Spinal cord (tissue), 10 donors: ENCODE data around the gene SP1. TPM values are rescaled to one million over a fixed set of nuclear protein-coding genes. Genes with fewer than 3 reads are reported as not detected.
"Not testable (repeated sequence)": the region's sequence is repeated elsewhere in the genome, so short reads cannot be mapped to it uniquely, and the experiment has no call there.

ENCODE experiments used
- DNase-seq, 6 donors: peaks; one replicate each; pipeline versions ENCODE4 v3.0.0 to v3.0.0-alpha.2; 2013 to 2015; ENCODE audit warnings: low spot score in 6 of 6, low read depth in 4 of 6
- H3K27ac ChIP-seq: one replicate; pipeline ENCODE4 v1.5.1; 2013; ENCODE audit warnings: low read depth, low read length, control low read depth
- H3K27me3 ChIP-seq: one replicate; pipeline ENCODE4 v1.6.1; 2013; ENCODE audit warnings: low read length; ENCODE audit not compliant: control insufficient read depth, insufficient read depth
- H3K36me3 ChIP-seq: one replicate; pipeline ENCODE4 v1.6.1; 2013; ENCODE audit warnings: low read length; ENCODE audit not compliant: control insufficient read depth, insufficient read depth
- H3K4me1 ChIP-seq: one replicate; pipeline ENCODE4 v1.6.1; 2013; ENCODE audit warnings: low read length; ENCODE audit not compliant: control insufficient read depth, insufficient read depth
- H3K4me3 ChIP-seq: one replicate; pipeline ENCODE4 v1.5.1; 2013; ENCODE audit warnings: low read depth, low read length, control low read depth
- H3K9me3 ChIP-seq: one replicate; pipeline ENCODE4 v1.6.1; 2013; ENCODE audit warnings: low read length; ENCODE audit not compliant: control insufficient read depth, insufficient read depth
- WGBS: methylation state at CpG from one replicate; pipeline ENCODE4 v1.1.5; 2013; ENCODE audit warnings: missing lambda C conversion rate; ENCODE audit not compliant: insufficient coverage; 5-methylcytosine and 5-hydroxymethylcytosine counted together
- polyA plus RNA-seq, 2 donors: library from polyadenylated mRNA; unstranded; fragments of 120-200 nt; gene quantifications; one replicate each; pipeline ENCODE4 v1.2.1, GENCODE V29; 2013; ENCODE audit not compliant: insufficient read length in 2 of 2
- total RNA-seq, 2 donors: library from RNA; depleted of rRNA in 1 of 2; stranded (reverse); fragments of 120-200 nt in 1 of 2; fragments of >200 nt in 1 of 2; gene quantifications; one replicate each; pipeline versions ENCODE4 v1.2.3 to v1.2.4, GENCODE V29; 2013 to 2014
- donor health status: healthy.

SP1 gene
- total and polyA plus RNA-seq, 4 donors: 31.3 to 55.2 (median 35.3) TPM

GRCh38 chr12:53431187-53431586 lies 51.2 kb downstream of the SP1 start:
- WGBS: 83% methylated on average over 6 of the region's 7 CpGs
- Histone ChIP-seq H3K27me3 (no peaks in the 10 kb centered on the region), H3K27ac (no peak overlapping the region), H3K4me1 (no peaks in the 10 kb centered on the region), H3K4me3 (no peak overlapping the region), H3K9me3 (no peaks in the 10 kb centered on the region), H3K36me3 (no peaks in the 10 kb centered on the region)
- no peak for DNase-seq

GRCh38 chr12:53435326-53435725 lies 55.4 kb downstream of the SP1 start:
- not testable (repeated sequence) for H3K4me1 ChIP-seq, H3K9me3 ChIP-seq, H3K4me3 ChIP-seq, H3K27me3 ChIP-seq, DNase-seq, H3K36me3 ChIP-seq, H3K27ac ChIP-seq
- 96% methylated on average over 3 of the region's 9 CpGs for WGBS

- H3K4me3 ChIP-seq, H3K27ac ChIP-seq, DNase-seq, H3K9me3 ChIP-seq, H3K27me3 ChIP-seq, H3K36me3 ChIP-seq: not testable (repeated sequence)
- H3K4me1 ChIP-seq: peaks cover 18% of the 10 kb centered on the region
Measured at GRCh38 chr12:53439582-53439981, 59.6 kb downstream of the SP1 start.

GRCh38 chr12:53441040-53441833 lies 61.3 kb downstream of the SP1 start, which contains the start of gene PRR13:
Gene PRR13, plus strand, starts transcription at chr12:53441734. Its CDS starts 981 bp downstream, at chr12:53442715.
- peak; percentile 82 to 99 (median 96) for DNase-seq
- H3K27ac ChIP-seq: peak within 1 kb of the TSS; percentile 98
- peak within 1 kb of the TSS; percentile 86 for H3K4me3 ChIP-seq
- H3K36me3 ChIP-seq: peaks cover 7% of the 10 kb centered on the region
- no peaks in the 10 kb centered on the region for H3K27me3 ChIP-seq
- WGBS: 0% methylated on average over 20 of the region's 31 CpGs
- no peaks in the 10 kb centered on the region for H3K9me3 ChIP-seq
- peaks cover 18% of the 10 kb centered on the region for H3K4me1 ChIP-seq

- DNase-seq: no peak
- Histone ChIP-seq H3K36me3 (peaks cover 7% of the 10 kb centered on the region), H3K4me1 (peaks cover 18% of the 10 kb centered on the region), H3K27me3 (no peaks in the 10 kb centered on the region), H3K4me3 (no peak overlapping the region), H3K27ac (no peak overlapping the region), H3K9me3 (no peaks in the 10 kb centered on the region)
- no CpG with 5 or more reads among the region's 4 CpGs for WGBS
Measured at GRCh38 chr12:53443955-53444354, 64.0 kb downstream of the SP1 start.

GRCh38 chr12:53444593-53445325 lies 64.8 kb downstream of the SP1 start:
- not testable (repeated sequence) for DNase-seq, H3K4me3 ChIP-seq, H3K27ac ChIP-seq, H3K9me3 ChIP-seq, H3K27me3 ChIP-seq, H3K36me3 ChIP-seq
- WGBS: 100% methylated on average over 6 of the region's 11 CpGs
- H3K4me1 ChIP-seq: peaks cover 18% of the 10 kb centered on the region

GRCh38 chr12:53450936-53451335 lies 71.0 kb downstream of the SP1 start:
- no peak for DNase-seq
- Histone ChIP-seq H3K36me3 (peaks cover 10% of the 10 kb centered on the region), H3K9me3 (no peaks in the 10 kb centered on the region), H3K27me3 (no peaks in the 10 kb centered on the region), H3K27ac (no peak overlapping the region), H3K4me3 (no peak overlapping the region), H3K4me1 (no peaks in the 10 kb centered on the region)
- WGBS: 86% methylated on average over 3 of the region's 7 CpGs

GRCh38 chr12:53451661-53452158 lies 71.7 kb downstream of the SP1 start, which contains the start of gene PCBP2:
Gene PCBP2, plus strand, starts transcription at chr12:53452102. Its CDS starts 2,699 bp downstream, at chr12:53454801.
- Histone ChIP-seq H3K4me1 (no peaks in the 10 kb centered on the region), H3K9me3 (no peaks in the 10 kb centered on the region), H3K27me3 (no peaks in the 10 kb centered on the region), H3K36me3 (peaks cover 16% of the 10 kb centered on the region), H3K27ac (peak within 1 kb of the TSS; percentile 97), H3K4me3 (peak within 1 kb of the TSS; percentile 91)
- DNase-seq: peak; percentile 94 to 100 (median 98)
- WGBS: 0% methylated on average over 23 of the region's 32 CpGs

- DNase-seq: peak in 4 of 6 donors; percentile 69 to 94 (median 88)
- H3K9me3 ChIP-seq: no peaks in the 10 kb centered on the region
- peaks cover 23% of the 10 kb centered on the region for H3K36me3 ChIP-seq
- 0% methylated on average over 29 of the region's 82 CpGs for WGBS
- H3K4me3 ChIP-seq: peak overlapping the region; percentile 91
- no peaks in the 10 kb centered on the region for H3K27me3 ChIP-seq
- peak overlapping the region; percentile 97 for H3K27ac ChIP-seq
- H3K4me1 ChIP-seq: no peaks in the 10 kb centered on the region
Measured at GRCh38 chr12:53452159-53453077, 72.4 kb downstream of the SP1 start.
